Right renal cortex interstitium (tissue), 3 donors: ENCODE data around the gene ARMC12. TPM values are rescaled to one million over a fixed set of nuclear protein-coding genes. Genes with fewer than 3 reads are reported as not detected.

ENCODE experiments used
- DNase-seq, 3 donors: peaks; one replicate each; pipeline ENCODE4 v3.0.0-alpha.2; 2013; ENCODE audit warnings: low read depth in 3 of 3, low spot score in 2 of 3
- polyA plus RNA-seq, 3 donors: library from polyadenylated mRNA; unstranded; fragments of 120-200 nt; gene quantifications; one replicate each; pipeline ENCODE4 v1.2.1, GENCODE V29; 2013; ENCODE audit not compliant: insufficient read length in 3 of 3

Gene ARMC12
- polyA plus RNA-seq, 3 donors, result 0.48 to 0.89 (median 0.86) TPM

DNA sequence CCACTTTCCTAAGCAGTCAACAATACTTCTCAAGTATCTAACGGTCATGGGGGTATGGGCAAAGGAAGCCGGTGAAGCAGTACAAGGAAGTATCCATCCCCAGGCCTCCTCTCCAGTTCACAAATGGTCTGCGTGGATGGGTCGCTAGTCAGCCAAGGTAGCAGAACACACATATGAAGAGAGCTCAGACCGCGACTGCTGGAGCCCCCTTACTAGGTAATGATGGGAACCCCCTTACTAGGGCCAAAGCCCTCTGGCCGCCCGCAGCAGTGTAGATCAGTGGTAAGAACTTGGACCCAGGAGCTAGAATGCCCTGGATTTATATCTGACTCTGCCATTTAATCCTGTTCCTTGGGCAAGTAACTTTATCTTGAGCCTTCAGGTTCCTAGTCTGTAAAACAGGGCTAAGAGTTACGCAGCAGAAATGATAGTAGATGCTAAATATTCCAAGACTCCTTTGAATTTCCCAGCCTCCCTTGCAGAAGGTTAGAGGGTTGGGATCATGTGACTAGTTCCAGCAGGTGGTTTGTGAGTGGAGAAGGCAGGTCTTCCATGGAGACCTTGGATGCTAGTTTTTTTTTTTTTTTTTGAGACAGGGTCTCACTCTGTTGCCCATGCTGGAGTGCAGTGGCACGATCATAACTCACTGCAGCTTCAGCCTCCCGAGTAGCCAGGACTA, 37.4 kb downstream of the ARMC12 start:
- DNase-seq, result no peak

DNA sequence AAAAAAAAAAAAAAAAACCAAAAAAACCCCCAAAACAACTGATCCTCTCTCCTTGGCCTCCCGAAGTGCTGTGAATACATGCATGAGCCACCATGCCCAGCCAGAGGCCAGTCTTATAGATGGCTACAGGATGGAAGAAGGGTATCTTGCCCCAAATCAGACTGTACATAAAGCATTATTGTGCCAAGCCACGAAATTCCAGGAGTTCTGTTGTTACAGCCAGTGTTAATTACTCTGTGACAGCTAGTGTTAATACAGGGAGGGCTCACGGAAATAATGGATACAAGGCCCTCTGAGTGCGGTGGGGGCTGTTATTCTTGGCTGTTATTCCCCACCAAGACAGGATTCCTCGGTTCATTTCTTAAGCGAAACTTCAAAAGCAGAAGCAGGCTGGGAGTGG, 38.2 kb downstream of the ARMC12 start:
- DNase-seq, result no peak

DNA sequence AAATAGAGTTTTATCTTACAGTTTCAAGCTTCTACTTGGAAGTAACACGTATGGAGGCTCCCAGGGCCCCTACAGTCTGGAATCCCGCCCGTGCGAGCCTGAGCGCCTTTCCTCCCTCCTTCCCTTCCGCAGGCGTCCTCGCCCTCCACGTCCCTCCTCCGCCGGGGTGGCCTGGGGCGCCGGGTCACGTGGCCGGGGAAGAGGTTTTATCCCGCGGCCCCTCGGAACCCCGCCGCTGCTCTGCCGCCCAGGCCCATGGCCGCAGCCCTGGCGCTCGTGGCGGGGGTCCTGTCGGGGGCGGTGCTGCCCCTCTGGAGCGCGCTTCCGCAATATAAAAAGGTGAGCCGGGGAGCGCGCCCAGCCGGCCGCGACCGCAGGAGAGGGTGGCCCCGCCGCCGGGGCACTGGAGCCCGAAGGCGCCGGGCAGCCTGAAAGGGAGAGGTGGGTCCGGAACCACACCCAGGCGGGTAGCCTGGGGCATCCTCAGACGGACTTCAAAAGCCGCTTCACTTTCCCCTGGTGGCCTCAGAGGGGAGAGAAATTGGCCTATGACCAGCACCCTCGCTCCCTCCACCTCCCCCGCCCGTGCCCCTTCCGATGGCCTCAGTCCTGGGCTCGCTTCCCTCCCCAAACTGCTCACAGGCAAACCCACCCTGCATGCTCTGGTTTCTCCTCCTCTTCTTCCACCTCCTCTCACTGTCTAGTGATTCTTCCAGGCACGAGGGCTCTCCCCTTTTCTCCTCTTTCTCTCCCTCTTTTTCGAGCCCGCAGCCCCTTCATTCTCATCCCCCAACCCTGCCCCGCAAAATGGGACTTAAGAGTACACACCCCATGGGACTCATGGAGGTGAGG, 39.8 kb downstream of the ARMC12 start, which contains the start of gene CLPSL2:
Gene CLPSL2, plus strand, starts transcription at position 235 of the 852 bp plus-strand sequence. Its CDS starts 21 bp downstream, at position 256.
- no peak for DNase-seq

GRCh38 chr6:35777356-35778102, 40.7 kb downstream of the ARMC12 start:
- DNase-seq, result no peak

- DNase-seq, result no peak
Measured at GRCh38 chr6:35778437-35778836, 41.6 kb downstream of the ARMC12 start.

DNA sequence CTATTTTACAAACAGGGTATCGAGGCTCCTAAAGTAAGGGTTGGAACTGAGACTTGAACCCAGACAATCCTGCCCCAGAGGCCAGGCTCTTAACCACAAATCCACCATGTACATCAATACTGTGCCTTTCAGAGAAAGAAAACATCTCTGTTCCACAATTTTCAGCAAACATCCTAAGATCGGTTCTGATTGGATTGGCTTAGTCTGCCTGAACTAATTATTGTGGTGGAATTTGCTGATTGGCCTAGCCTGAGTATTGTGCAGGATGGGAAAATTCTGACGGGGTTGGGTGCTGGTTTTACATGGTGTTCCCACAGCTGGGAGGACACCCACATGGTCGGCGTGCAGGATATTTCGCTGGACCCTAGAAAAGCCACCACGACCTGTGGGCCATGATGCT, 43.9 kb downstream of the ARMC12 start, which contains the start of gene CLPSL1:
Gene CLPSL1, plus strand, starts transcription at position 301 of the 400 bp plus-strand sequence. Its CDS starts 92 bp downstream, at position 393.
- DNase-seq, result no peak

GRCh38 chr6:35781290-35781689, 44.5 kb downstream of the ARMC12 start:
- no peak for DNase-seq

- no peak for DNase-seq
Measured at GRCh38 chr6:35782424-35782823, 45.6 kb downstream of the ARMC12 start.

- no peak for DNase-seq
Measured at GRCh38 chr6:35784200-35784599, 47.4 kb downstream of the ARMC12 start.

GRCh38 chr6:35786272-35786671, 49.4 kb downstream of the ARMC12 start:
- DNase-seq, result no peak

DNA sequence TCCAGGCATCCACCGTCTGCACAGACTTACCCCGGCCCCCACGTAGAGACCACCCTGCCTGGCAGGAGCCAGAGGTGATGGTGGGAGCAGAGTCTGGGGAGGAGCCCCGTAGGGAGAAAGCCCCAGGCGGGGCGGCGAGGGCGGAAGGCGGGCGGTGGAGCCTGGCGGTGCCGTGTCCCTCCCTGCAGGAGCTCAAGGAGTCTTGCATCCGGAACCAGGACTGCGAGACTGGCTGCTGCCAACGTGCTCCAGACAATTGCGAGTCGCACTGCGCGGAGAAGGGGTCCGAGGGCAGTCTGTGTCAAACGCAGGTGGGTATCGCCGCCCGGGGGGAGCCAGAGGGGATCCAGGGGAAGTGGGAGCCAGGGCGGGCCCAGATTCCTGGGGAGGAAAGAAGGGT, 50.0 kb downstream of the ARMC12 start:
- DNase-seq, result no peak

DNA sequence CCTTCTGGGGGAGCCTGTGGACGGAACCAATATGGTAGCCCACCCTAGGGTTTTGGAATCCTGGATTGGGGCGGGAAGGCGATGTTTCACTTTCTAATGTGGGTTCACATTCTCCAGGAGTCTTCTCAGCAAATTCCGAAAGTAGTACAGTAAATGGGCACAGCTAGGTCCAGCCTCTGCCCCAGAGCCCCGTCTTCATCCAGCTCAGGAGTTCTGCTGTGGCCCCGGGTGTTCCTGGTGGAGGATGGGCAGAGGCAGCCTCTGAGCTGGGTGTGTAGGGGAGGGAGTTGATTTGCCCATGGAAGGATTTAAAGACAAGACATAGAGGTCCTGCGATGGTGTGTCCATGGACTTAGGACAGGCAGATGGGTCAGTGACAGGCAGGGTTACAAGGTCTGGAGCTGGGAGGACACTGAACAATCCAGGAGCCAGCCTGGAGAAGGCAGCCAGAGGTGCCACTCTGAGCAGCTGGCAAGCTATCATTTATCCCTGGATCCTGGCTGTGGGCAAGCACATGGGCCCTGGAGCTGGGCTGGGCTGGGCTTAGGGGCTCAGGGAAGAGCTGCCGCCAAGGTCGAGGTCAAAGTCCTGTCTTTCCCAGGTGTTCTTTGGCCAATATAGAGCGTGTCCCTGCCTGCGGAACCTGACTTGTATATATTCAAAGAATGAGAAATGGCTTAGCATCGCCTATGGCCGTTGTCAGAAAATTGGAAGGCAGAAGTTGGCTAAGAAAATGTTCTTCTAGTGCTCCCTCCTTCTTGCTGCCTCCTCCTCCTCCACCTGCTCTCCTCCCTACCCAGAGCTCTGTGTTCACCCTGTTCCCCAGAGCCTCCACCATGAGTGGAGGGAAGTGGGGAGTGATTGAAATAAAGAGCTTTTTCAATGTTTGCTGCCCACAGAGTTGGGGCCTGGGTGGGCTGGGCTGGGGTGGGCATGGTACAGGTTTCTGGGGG, 50.7 kb downstream of the ARMC12 start:
- no peak for DNase-seq

- no peak for DNase-seq
Measured at GRCh38 chr6:35788423-35788982, 51.7 kb downstream of the ARMC12 start.

GRCh38 chr6:35790683-35791082, 53.9 kb downstream of the ARMC12 start:
- DNase-seq, result no peak

DNA sequence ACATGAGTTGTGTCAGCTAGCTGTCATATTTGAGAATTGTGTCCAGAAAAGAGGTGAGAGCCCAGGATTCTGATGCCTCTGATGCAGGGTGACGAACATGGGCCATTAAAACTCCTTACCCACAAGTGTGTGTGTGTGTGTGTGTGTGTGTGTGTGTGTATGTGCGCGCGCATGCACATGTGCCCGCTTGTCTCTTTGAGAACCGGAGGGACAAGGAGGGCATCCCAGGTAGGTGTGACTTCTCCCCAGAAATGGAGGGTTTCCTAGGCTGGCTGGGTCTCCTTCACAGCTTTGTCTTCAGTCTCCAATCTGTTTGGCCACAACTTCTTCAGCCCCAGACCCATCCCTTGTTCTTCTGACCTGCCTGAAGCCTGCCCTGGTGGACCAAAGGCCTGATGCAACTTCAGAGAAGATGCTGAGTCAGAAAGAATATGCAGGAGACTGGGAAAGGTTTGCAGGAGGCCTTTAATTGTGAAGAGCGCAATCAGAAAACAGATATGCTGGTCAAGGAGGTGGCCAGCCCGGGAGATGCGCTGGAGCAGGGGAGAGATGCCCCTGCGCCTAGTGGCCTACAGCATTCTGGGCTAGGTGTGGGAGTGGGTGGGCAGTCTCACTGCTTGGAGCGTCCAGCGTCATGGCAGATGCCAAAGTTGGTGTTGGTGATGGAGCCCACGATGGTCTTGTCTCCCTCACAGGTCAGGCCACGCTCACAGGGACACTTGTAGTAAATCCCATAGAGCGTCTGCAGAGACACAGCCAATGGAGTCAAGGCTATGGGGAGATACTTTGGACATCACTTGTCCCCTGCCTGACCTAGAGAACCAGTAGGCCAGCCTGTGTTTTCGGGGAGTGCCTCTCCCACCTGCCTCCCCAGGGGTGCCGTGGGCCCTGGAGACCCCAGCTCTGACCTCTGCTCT, 58.0 kb downstream of the ARMC12 start:
- no peak for DNase-seq

- no peak for DNase-seq
Measured at GRCh38 chr6:35795453-35796071, 58.7 kb downstream of the ARMC12 start.

- DNase-seq, result no peak
Measured at GRCh38 chr6:35796236-35796635, 59.4 kb downstream of the ARMC12 start.

DNA sequence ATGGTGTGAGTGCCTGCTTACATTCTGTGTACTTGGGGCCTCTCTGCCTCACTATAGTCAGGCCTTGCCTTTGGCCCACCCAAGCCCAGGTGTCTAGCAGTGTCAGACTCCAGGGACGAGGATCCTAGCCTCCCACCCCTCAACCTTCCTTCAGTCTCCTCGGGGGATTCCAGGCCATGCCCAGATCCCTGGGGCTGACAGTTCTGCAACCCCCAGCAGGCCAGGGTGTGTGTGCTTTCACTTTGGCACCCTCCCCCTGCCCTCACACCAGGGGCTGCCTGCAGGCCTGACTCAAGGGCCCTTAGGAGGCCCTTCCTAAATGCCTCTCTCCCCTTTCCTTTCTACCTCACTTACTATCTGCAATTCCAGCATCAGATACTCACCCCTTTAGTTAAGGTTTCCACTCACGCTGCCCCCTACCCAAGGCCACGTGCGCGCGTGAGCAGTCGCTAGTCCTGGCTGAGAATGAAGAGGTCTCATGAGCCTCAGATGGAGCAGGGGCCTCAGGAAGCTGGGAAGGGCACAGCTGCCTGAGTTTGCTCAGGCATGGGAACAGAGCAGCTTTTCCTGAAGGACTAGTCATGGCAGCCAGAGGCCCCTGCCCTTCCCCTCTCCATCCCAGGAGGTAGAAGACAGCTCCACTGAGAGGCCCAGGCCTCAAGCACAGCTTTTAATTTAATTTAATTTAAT, 61.1 kb downstream of the ARMC12 start:
- no peak for DNase-seq
